Measurements from ENCODE around the gene TBL2. TPM values are rescaled to one million over a fixed set of nuclear protein-coding genes. Genes with fewer than 3 reads are reported as not detected.
"Not testable (repeated sequence)": the region's sequence is repeated elsewhere in the genome, so short reads cannot be mapped to it uniquely, and the experiment has no call there.

Gene TBL2
- total and polyA plus RNA-seq, 7 experiments from 2014 or later, result 19.2 to 40.9 (median 29.0) TPM

GRCh38 chr7:73607692-73607983, 29.3 kb upstream of the TBL2 start:
- ChIA-PET CTCF (interaction anchor here (0.6 to 2.8 kb wide), 15 partner anchors 9 to 248 kb away, joined by 3 to 28 read pairs (median 5); partner anchors contain the start of gene ABHD11), POLR2A (interaction anchor here (1.2 kb wide), 1 partner anchor 29 kb away, joined by 4 read pairs; the partner anchor contains the start of gene TBL2)
- not testable (repeated sequence) for H3K36me3 Mint-ChIP-seq; H3K4me3 Mint-ChIP-seq; H3K9me3 ChIP-seq (ENCODE audit: control insufficient read depth in 2 of 3, low read length in 3 of 3); H3K36me3 ChIP-seq (ENCODE audit: control insufficient read depth in 2 of 3, insufficient read depth in 3 of 3, low read length in 3 of 3); H3K9me3 Mint-ChIP-seq; H3K27ac Mint-ChIP-seq; H3K27ac ChIP-seq (ENCODE audit: low read depth, low read length); DNase-seq; H3K4me1 ChIP-seq (ENCODE audit: control insufficient read depth in 2 of 2, insufficient read depth in 2 of 2, low read length in 2 of 2); H3K27me3 ChIP-seq (ENCODE audit: control insufficient read depth in 2 of 2, insufficient read depth in 2 of 2, low read length in 2 of 2); H3K4me1 Mint-ChIP-seq; ATAC-seq; H3K4me3 ChIP-seq (ENCODE audit: low read length)
- intact Hi-C loops (cut with micrococcal nuclease), result loop anchor here (1.0 kb wide), 3 partner anchors 60 to 127 kb away; partner anchors contain the start of gene VPS37D (in 2 of the 2)
- H3K27me3 Mint-ChIP-seq, result peaks cover 6 to 43% (median 22%) of the 10 kb centered on the region in 5 donors

- H3K4me1 ChIP-seq (ENCODE audit: control insufficient read depth in 2 of 2, insufficient read depth in 2 of 2, low read length in 2 of 2), result no peaks in the 10 kb centered on the region
- Mint-ChIP-seq H3K27ac (peak overlapping the region in 1 of 9 donors; percentile 38), H3K4me3 (no peak overlapping the region), H3K4me1 (peaks cover 0 to 3% (median 0%) of the 10 kb centered on the region in 7 donors), H3K9me3 (no peaks in the 10 kb centered on the region), H3K36me3 (no peaks in the 10 kb centered on the region), H3K27me3 (peaks cover 4 to 41% (median 20%) of the 10 kb centered on the region in 5 donors)
- ChIA-PET POLR2A (interaction anchor here (1.2 kb wide), 1 partner anchor 28 kb away, joined by 4 read pairs; the partner anchor contains the start of gene TBL2), CTCF (interaction anchor here (0.6 to 2.8 kb wide), 17 partner anchors 9 to 249 kb away, joined by 3 to 28 read pairs (median 4); partner anchors contain the start of gene ABHD11)
- H3K27me3 ChIP-seq (ENCODE audit: control insufficient read depth in 2 of 2, insufficient read depth in 2 of 2, low read length in 2 of 2), result no peaks in the 10 kb centered on the region
- H3K9me3 ChIP-seq (ENCODE audit: control insufficient read depth in 2 of 3, low read length in 3 of 3), result no peaks in the 10 kb centered on the region
- H3K27ac ChIP-seq (ENCODE audit: low read depth, low read length), result no peak overlapping the region
- ATAC-seq (peak; percentile 85), DNase-seq (peak; percentile 42 to 77 (median 61))
- H3K4me3 ChIP-seq (ENCODE audit: low read length), result no peak overlapping the region
- intact Hi-C loops (cut with micrococcal nuclease), result loop anchor here (1.0 kb wide), 3 partner anchors 60 to 127 kb away; partner anchors contain the start of gene VPS37D (in 2 of the 2)
- H3K36me3 ChIP-seq (ENCODE audit: control insufficient read depth in 2 of 3, insufficient read depth in 3 of 3, low read length in 3 of 3), result no peaks in the 10 kb centered on the region
Measured at GRCh38 chr7:73606801-73607691, 28.7 kb upstream of the TBL2 start.

DNA sequence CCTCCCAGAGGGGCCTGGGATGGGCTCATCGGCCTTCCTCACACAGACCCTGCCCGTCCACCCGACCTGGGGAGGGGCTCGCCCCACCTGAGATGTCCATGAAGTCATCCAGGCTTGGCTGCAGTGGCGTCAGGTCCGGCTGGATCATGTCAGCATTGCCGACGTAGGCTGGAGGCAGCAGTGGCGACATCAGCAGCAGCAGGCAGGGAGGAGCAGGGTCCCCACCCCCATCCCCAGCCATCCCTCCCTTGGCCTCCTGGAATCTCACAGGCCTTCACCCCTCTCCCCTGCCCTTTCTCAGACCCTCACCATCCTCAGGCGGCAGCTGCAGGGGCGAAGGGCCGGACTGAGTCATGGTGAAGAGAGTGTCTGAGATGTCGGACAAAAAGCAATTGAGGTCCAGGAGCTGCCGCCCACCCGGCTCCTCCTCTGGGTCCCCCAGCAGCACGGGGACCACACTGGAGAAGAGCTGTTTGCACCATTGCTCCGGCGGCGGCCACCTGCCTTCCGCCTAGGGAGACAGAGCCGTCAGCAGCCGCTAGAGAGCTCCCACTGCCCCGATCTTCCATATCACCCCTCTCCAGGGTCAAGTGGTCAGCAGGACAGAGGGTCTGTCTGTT, 27.3 kb upstream of the TBL2 start:
- no peak overlapping the region for H3K4me3 ChIP-seq (ENCODE audit: low read length)
- Mint-ChIP-seq H3K27ac (no peak overlapping the region), H3K9me3 (no peaks in the 10 kb centered on the region), H3K36me3 (no peaks in the 10 kb centered on the region), H3K4me3 (no peak overlapping the region), H3K4me1 (peaks cover 0 to 4% (median 0%) of the 10 kb centered on the region in 7 donors), H3K27me3 (peaks cover 4 to 34% (median 17%) of the 10 kb centered on the region in 5 donors)
- H3K27ac ChIP-seq (ENCODE audit: low read depth, low read length), result no peak overlapping the region
- no peaks in the 10 kb centered on the region for H3K9me3 ChIP-seq (ENCODE audit: control insufficient read depth in 2 of 3, low read length in 3 of 3)
- H3K36me3 ChIP-seq (ENCODE audit: control insufficient read depth in 2 of 3, insufficient read depth in 3 of 3, low read length in 3 of 3), result no peaks in the 10 kb centered on the region
- H3K4me1 ChIP-seq (ENCODE audit: control insufficient read depth in 2 of 2, insufficient read depth in 2 of 2, low read length in 2 of 2), result no peaks in the 10 kb centered on the region
- POLR2A ChIA-PET, result no interaction called here
- DNase-seq (no peak), ATAC-seq (no peak)
- intact Hi-C loops (cut with micrococcal nuclease), result no loop called here
- H3K27me3 ChIP-seq (ENCODE audit: control insufficient read depth in 2 of 2, insufficient read depth in 2 of 2, low read length in 2 of 2), result no peaks in the 10 kb centered on the region
- CTCF ChIA-PET, result interaction anchor here (0.9 to 2.8 kb wide), 4 partner anchors 10 to 129 kb away, joined by 3 to 28 read pairs (median 7); no protein-coding TSS in a partner anchor

GRCh38 chr7:73602721-73603651, 24.6 kb upstream of the TBL2 start:
- ATAC-seq (peak; percentile 28), DNase-seq (no peak)
- Histone ChIP-seq H3K36me3 (ENCODE audit: control insufficient read depth in 2 of 3, insufficient read depth in 3 of 3, low read length in 3 of 3) (no peaks in the 10 kb centered on the region), H3K4me1 (ENCODE audit: control insufficient read depth in 2 of 2, insufficient read depth in 2 of 2, low read length in 2 of 2) (no peaks in the 10 kb centered on the region), H3K4me3 (ENCODE audit: low read length) (no peak overlapping the region), H3K27me3 (ENCODE audit: control insufficient read depth in 2 of 2, insufficient read depth in 2 of 2, low read length in 2 of 2) (no peaks in the 10 kb centered on the region), H3K9me3 (ENCODE audit: control insufficient read depth in 2 of 3, low read length in 3 of 3) (no peaks in the 10 kb centered on the region), H3K27ac (ENCODE audit: low read depth, low read length) (no peak overlapping the region)
- intact Hi-C loops (cut with micrococcal nuclease), result no loop called here
- Mint-ChIP-seq H3K36me3 (peaks cover 0 to 4% (median 0%) of the 10 kb centered on the region in 5 donors), H3K27ac (no peak overlapping the region), H3K9me3 (no peaks in the 10 kb centered on the region), H3K27me3 (peaks cover 8 to 22% (median 12%) of the 10 kb centered on the region in 5 donors), H3K4me1 (peaks cover 0 to 5% (median 0%) of the 10 kb centered on the region in 7 donors), H3K4me3 (no peak overlapping the region)
- ChIA-PET CTCF (interaction anchor here (1.6 kb wide), 1 partner anchor 135 kb away, joined by 3 read pairs; no protein-coding TSS in a partner anchor), POLR2A (no interaction called here)

DNA sequence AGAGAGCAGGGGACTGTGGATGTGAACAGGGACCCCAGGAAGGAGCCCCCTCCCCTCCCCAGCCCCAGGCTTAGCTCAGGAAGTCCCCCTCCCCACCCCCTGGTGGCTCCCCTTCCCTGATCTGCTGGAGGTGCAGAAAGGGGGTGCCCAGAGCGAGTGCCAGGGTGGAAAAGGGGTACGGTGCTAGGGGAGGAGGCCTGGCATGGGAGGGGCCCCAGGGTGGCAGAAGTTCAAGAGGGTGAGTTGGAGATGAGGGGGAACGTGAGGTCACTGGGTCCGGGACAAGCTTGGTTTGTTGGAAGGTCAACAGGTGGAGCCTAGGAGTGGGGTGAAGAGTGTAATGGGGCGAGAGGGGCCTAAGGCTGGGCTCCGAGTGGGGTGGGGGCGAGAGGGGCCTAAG, 21.5 kb upstream of the TBL2 start:
- peaks cover 7 to 20% (median 8%) of the 10 kb centered on the region in 5 donors for H3K27me3 Mint-ChIP-seq

More for the DNA sequence above, 21.5 kb upstream of the TBL2 start:
- Mint-ChIP-seq H3K27ac (no peak overlapping the region), H3K9me3 (no peaks in the 10 kb centered on the region), H3K36me3 (peaks cover 0 to 7% (median 0%) of the 10 kb centered on the region in 5 donors), H3K4me1 (peaks cover 0 to 3% (median 0%) of the 10 kb centered on the region in 7 donors), H3K4me3 (no peak overlapping the region)
- no peaks in the 10 kb centered on the region for H3K9me3 ChIP-seq (ENCODE audit: control insufficient read depth in 2 of 3, low read length in 3 of 3)
- ChIA-PET POLR2A (no interaction called here), CTCF (no interaction called here)
- DNase-seq (no peak), ATAC-seq (no peak)
- no peak overlapping the region for H3K4me3 ChIP-seq (ENCODE audit: low read length)
- H3K27me3 ChIP-seq (ENCODE audit: control insufficient read depth in 2 of 2, insufficient read depth in 2 of 2, low read length in 2 of 2), result no peaks in the 10 kb centered on the region
- H3K27ac ChIP-seq (ENCODE audit: low read depth, low read length), result no peak overlapping the region
- no peaks in the 10 kb centered on the region for H3K4me1 ChIP-seq (ENCODE audit: control insufficient read depth in 2 of 2, insufficient read depth in 2 of 2, low read length in 2 of 2)
- intact Hi-C loops (cut with micrococcal nuclease), result no loop called here
- no peaks in the 10 kb centered on the region for H3K36me3 ChIP-seq (ENCODE audit: control insufficient read depth in 2 of 3, insufficient read depth in 3 of 3, low read length in 3 of 3)
